ENCODE measurements around the gene SLC9A7.
"Not testable (repeated sequence)": the region's sequence is repeated elsewhere in the genome, so short reads cannot be mapped to it uniquely, and the experiment has no call there.

SLC9A7 gene

GRCh38 chrX:46758956-46759644, at the start of gene SLC9A7:
TSS of gene SLC9A7 (minus strand) at chrX:46759118. CDS start at chrX:46759029, 89 bp downstream.
- DNase-seq, result peak; percentile 85

- DNase-seq, result no peak
Observed at GRCh38 chrX:46805270-46805669, 46.4 kb upstream of the SLC9A7 start.

- DNase-seq, result no peak
Observed at GRCh38 chrX:46803140-46803539, 44.2 kb upstream of the SLC9A7 start.

GRCh38 chrX:46796574-46797191, 37.8 kb upstream of the SLC9A7 start:
- peak; percentile 71 for DNase-seq

GRCh38 chrX:46793386-46794143, 34.6 kb upstream of the SLC9A7 start:
- DNase-seq, result no peak

GRCh38 chrX:46792810-46793188, 33.9 kb upstream of the SLC9A7 start:
- no peak for DNase-seq

GRCh38 chrX:46791927-46792809, 33.2 kb upstream of the SLC9A7 start:
- DNase-seq, result no peak

- no peak for DNase-seq
Observed at GRCh38 chrX:46788902-46789301, 30.0 kb upstream of the SLC9A7 start.

- DNase-seq, result not testable (repeated sequence)
Observed at GRCh38 chrX:46784437-46784836, 25.5 kb upstream of the SLC9A7 start.

GRCh38 chrX:46782034-46782433, 23.1 kb upstream of the SLC9A7 start:
- DNase-seq, result no peak

GRCh38 chrX:46777971-46778810, 19.3 kb upstream of the SLC9A7 start:
- no peak for DNase-seq

- DNase-seq, result no peak
Observed at GRCh38 chrX:46770817-46771163, 11.9 kb upstream of the SLC9A7 start.

- no peak for DNase-seq
Observed at GRCh38 chrX:46770000-46770816, 11.3 kb upstream of the SLC9A7 start.

- DNase-seq, result no peak
Observed at GRCh38 chrX:46762963-46763362, 4.0 kb upstream of the SLC9A7 start.

GRCh38 chrX:46759645-46759974, 692 bp upstream of the SLC9A7 start:
- DNase-seq, result no peak

GRCh38 chrX:46758163-46758955, 559 bp downstream of the SLC9A7 start:
- no peak for DNase-seq

GRCh38 chrX:46757593-46757992, 1.3 kb downstream of the SLC9A7 start:
- DNase-seq, result no peak

- DNase-seq, result no peak
Observed at GRCh38 chrX:46757052-46757451, 1.9 kb downstream of the SLC9A7 start.

GRCh38 chrX:46755671-46756070, 3.2 kb downstream of the SLC9A7 start:
- no peak for DNase-seq

- DNase-seq, result no peak
Observed at GRCh38 chrX:46754586-46755061, 4.3 kb downstream of the SLC9A7 start.

Data from activated T-cell treated with anti-CD3 and anti-CD28 coated beads, Interleukin-2, amount 50 U/mL, for 1 hour (primary cell).